ENCODE results near the gene MEIG1.
A peak's percentile ranks its signal among the peaks of the same experiment; 100 is the strongest.
"Not testable (repeated sequence)": the region's sequence is repeated elsewhere in the genome, so short reads cannot be mapped to it uniquely, and the experiment has no call there.

MEIG1 gene

GRCh38 chr10:14959221-14960057 is at the start of gene MEIG1:
Gene MEIG1 (plus strand): TSS chr10:14959388. CDS start chr10:14966469, 7,081 bp downstream.
- peak; percentile 82 for DNase-seq

GRCh38 chr10:14910953-14911352 is 48.2 kb upstream of the MEIG1 start:
- no peak for DNase-seq

- no peak for DNase-seq
These were observed 47.4 kb upstream of the MEIG1 start for GRCh38 chr10:14911801-14912200.

GRCh38 chr10:14916600-14916999 is 42.6 kb upstream of the MEIG1 start:
- DNase-seq, result no peak

GRCh38 chr10:14917827-14918226 is 41.4 kb upstream of the MEIG1 start:
- DNase-seq, result no peak

- no peak for DNase-seq
These were observed 40.2 kb upstream of the MEIG1 start for GRCh38 chr10:14918964-14919363.

- no peak for DNase-seq
These were observed 35.2 kb upstream of the MEIG1 start for GRCh38 chr10:14924013-14924412.

- no peak for DNase-seq
These were observed 33.9 kb upstream of the MEIG1 start for GRCh38 chr10:14925268-14925667.

GRCh38 chr10:14926061-14926470 is 33.1 kb upstream of the MEIG1 start:
- DNase-seq, result no peak

GRCh38 chr10:14926722-14927416 is 32.3 kb upstream of the MEIG1 start:
- DNase-seq, result no peak

- no peak for DNase-seq
These were observed 28.6 kb upstream of the MEIG1 start for GRCh38 chr10:14930610-14931009.

GRCh38 chr10:14936584-14936983 is 22.6 kb upstream of the MEIG1 start:
- no peak for DNase-seq

- DNase-seq, result not testable (repeated sequence)
These were observed 20.2 kb upstream of the MEIG1 start for GRCh38 chr10:14938971-14939370.

- not testable (repeated sequence) for DNase-seq
These were observed 16.8 kb upstream of the MEIG1 start for GRCh38 chr10:14942147-14942949.

- DNase-seq, result not testable (repeated sequence)
These were observed 16.2 kb upstream of the MEIG1 start for GRCh38 chr10:14942950-14943338.

GRCh38 chr10:14945108-14945507 is 14.1 kb upstream of the MEIG1 start:
- DNase-seq, result no peak

GRCh38 chr10:14947268-14947667 is 11.9 kb upstream of the MEIG1 start:
- DNase-seq, result no peak

- DNase-seq, result no peak
These were observed 9.9 kb upstream of the MEIG1 start for GRCh38 chr10:14949291-14949690.

- no peak for DNase-seq
These were observed 6.3 kb upstream of the MEIG1 start for GRCh38 chr10:14952851-14953423.

GRCh38 chr10:14953424-14954000 is 5.7 kb upstream of the MEIG1 start:
- no peak for DNase-seq

- peak; percentile 83 for DNase-seq
These were observed 5.0 kb upstream of the MEIG1 start, which contains the start of gene DCLRE1C for GRCh38 chr10:14954001-14954770. Gene DCLRE1C (minus strand): TSS chr10:14954096. CDS start chr10:14954010, 86 bp downstream.

- no peak for DNase-seq
These were observed 4.3 kb upstream of the MEIG1 start for GRCh38 chr10:14954934-14955333.
